HG03097 (cell line): ENCODE data around the gene SPATA21.

Source experiments
- ATAC-seq: cut with Tn5 transposase; IDR thresholded peaks from one replicate; pipeline ENCODE4 v1.9.1; 2021; ENCODE audit not compliant: unreplicated experiment, low FRiP score

The SPATA21 gene

DNA sequence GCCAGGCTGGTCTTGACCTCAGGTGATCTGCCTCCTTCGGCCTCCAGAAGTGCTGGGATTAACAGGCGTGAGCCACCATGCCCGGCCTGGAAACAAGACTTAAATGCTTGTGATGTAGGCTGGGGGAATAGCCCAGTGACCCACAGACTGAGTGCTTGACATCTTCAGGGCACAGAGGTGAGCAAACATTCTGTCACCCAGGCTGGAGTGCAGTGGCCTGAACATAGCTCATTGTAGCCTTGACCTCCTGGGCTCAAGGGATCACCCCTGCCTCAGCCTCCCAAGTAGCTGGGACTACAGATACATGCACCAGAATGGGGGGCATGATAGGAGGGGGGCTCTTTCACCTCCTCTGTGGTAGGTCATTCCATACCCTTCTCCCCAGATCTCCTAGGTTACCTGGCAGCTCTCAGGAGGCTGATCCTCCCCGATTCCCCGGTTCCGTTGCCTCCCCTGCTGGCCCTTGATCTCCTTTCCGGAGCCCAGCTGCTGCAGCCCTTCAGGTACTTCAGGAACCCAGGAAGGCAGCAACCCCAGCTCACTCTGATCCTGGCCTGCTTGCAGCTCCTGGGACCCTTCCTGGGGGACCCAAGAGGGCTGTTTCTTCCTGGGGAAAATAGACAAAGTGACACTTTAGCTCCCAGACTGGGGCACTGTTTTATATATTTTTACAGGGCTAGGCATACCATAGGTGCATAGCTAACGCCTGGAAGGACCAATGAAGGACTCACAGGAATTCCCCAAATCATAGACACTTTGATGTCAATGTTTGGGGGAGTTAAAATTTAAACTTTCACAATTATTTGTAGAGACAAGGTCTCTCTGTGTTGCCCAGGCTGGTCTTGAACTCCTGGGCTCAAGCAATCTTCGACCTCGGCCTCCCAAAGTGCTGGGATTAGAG is 11.8 kb downstream of the SPATA21 start:
- ATAC-seq, result no peak

GRCh38 chr1:16422041-16422440 is 15.2 kb downstream of the SPATA21 start:
- no peak for ATAC-seq

DNA sequence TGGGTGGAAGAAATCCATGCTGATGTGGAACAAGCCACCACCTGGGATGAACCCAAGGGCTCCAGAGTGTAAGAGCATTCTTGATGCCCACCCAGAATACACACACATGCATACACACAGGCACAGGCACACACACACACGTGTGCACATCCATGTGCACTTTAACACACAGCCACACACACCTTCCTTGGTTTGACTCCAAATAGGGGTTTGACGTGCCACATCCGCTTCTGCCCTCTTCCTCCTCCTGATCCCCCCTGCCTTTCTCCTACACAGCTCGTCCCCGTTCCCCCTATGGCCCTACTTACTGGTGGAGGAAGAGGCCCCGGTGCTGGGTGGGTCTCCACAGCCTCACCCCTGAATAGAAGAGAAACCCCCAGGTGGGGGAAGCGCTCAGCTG is 16.0 kb downstream of the SPATA21 start:
- ATAC-seq, result no peak

- ATAC-seq, result peak; percentile 71
Measured at GRCh38 chr1:16420424-16421118, 16.7 kb downstream of the SPATA21 start.

DNA sequence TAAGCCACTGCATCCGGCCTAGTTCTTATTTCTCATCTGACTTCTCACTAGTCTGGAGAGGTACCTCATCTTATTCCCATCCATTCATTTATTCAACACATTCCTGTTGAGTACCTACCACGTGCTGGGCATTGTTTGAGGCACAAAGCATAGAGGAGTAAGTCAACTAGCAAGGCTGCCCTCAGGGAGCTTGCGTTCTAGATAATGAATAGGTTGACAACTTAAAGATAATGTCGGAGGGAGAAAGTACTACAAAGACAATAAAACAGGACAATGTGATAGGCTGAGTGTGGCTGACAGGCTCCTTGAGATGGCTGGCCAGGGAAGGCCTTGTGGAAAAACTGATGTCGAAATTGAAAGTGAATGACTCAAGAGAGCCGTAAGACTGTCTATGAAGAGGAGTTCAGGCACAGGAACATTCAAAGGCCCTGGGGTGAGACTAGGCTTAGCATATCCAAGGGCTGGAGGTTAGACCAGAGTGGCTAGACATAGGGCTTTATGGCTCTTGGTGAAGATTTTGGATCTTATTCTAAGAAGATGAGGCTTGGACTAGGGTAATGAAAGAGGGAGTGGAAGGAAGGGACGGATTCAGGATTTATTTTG is 18.3 kb downstream of the SPATA21 start:
- ATAC-seq, result no peak

DNA sequence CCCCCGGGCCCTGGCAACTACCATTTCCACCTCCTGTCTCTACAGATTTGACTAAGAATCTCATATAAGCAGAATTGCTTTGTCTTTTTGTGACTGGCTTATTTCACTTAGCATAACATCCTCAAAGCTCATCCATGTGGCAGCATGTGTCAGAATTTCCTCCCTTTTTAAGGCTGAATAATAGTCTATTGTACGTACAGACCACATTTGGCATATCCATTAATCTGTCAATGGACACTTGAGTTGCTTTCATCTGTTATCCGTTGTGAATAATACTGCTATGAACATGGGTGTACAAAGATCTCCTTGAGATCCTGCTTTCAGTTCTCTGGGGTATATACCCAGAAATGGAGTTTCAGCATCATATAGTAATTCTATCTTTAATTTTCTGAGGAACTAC is 24.0 kb downstream of the SPATA21 start:
- ATAC-seq, result no peak

- ATAC-seq, result no peak
Measured at GRCh38 chr1:16410803-16411202, 26.4 kb downstream of the SPATA21 start.

- no peak for ATAC-seq
Measured at GRCh38 chr1:16409536-16410152, 27.6 kb downstream of the SPATA21 start.

DNA sequence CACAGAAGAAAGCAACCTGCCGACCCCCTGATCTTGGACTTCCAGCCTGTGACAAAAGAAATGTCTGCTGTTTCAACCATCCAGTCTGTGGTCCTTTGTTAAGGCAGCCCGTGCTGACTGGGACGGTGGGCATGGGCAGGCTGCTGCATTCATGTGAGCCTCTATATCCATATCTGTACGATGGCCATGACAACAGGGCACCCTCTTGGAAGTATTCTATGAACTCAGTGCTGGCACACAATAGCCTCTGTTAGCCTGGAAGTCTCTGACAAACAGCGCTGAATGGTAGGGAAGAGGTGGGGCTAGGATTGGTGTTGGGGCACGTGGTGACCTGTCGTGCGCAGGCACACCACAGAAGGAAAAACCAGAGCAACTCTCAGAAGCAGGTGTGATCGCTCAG is 30.4 kb downstream of the SPATA21 start:
- no peak for ATAC-seq

DNA sequence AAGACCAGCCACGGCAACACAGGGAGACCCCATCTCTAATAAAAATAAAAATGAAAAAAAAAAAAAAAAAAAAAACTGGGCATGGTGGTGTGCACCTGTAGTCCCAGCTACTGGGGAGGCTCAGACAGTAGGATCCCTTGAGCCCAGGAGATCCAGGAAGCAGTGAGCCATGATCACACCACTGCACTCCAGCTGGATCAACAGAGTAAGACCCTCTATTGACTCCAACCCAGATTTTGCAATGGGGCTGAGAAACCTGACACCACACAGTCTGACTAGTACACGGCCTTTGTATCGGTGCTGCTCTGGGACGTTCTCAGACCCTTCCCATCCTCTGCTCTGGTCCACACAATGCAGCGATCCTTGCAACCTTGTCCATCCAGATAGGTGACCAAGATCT is 31.8 kb downstream of the SPATA21 start:
- ATAC-seq, result no peak

- no peak for ATAC-seq
Measured at GRCh38 chr1:16402742-16403141, 34.5 kb downstream of the SPATA21 start.

DNA sequence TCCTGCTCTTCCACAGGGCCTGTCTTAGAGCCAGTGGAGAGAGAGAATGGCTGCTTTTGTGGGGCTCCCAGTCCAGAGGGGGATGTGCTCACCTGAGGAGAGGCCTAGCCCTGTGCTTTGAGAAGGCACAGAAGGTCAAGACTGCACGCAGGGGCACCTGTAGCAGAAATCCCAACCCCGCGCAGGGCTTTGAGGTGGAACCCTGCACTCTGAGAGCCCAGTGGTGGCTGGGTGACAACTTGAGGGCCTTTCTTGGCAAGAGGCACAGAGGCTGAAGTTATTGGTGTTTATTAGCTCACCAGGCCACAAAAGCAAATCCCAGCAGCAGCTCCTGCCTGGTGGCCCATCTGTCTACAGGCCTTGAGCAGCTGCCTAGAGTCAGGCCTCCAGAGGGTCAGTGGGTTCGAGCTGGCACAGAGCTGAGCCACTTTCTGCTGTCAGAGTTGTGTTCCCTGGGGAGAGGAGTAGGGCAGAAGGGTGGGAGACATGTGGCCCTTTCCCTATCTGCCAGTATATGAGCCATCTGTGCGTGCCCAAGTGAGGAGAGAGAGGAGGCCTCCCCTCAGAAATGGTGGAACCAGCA is 38.8 kb downstream of the SPATA21 start:
- ATAC-seq, result no peak

- ATAC-seq, result no peak
Measured at GRCh38 chr1:16397120-16397519, 40.1 kb downstream of the SPATA21 start.

GRCh38 chr1:16396591-16396990 is 40.6 kb downstream of the SPATA21 start:
- no peak for ATAC-seq

- no peak for ATAC-seq
Measured at GRCh38 chr1:16394977-16395376, 42.2 kb downstream of the SPATA21 start.

DNA sequence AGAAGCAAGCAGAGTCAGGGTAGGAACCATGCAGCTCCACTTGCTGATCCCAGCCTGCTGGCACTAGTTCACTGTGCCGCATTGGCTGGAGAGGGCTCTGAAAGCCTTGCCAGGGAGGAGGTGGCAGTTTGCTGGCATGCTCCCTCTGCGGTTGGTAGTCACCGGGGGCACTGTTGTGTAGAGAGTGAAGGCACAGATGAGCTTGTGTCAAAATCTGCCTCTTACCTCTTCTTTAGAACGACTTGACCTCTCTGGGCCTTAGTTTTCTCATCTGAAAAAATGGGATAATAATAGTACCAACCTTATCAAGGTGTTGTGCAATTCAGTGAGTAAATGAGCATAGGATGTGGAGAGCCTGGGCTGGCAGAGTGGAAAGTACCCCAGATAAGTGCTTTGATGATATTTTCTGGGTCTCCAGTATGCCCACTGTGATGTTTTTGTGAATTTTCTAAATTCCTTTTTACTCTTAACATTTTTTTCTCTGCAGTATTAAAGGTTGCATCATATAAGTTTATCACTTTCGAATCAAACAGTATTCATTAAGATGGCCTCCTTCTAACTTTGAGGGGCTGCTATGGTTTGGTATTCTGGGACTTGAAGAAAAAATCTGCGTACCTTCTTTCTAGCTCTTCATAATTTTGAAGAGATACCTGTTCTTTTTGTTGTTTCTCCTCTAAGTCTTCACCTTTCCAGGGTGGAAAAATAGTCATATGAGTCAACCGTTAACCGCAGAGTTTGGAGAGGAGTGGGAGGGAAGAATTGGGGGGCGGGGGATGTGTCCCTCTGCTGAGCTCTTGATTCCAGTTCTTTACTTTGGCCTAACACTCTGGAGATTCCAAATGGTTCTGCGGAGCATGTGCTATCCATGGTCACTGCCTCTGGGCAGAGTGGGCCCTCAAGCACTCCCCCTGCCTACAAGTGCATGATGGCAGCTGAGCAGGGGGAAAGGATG is 43.4 kb downstream of the SPATA21 start:
- no peak for ATAC-seq

DNA sequence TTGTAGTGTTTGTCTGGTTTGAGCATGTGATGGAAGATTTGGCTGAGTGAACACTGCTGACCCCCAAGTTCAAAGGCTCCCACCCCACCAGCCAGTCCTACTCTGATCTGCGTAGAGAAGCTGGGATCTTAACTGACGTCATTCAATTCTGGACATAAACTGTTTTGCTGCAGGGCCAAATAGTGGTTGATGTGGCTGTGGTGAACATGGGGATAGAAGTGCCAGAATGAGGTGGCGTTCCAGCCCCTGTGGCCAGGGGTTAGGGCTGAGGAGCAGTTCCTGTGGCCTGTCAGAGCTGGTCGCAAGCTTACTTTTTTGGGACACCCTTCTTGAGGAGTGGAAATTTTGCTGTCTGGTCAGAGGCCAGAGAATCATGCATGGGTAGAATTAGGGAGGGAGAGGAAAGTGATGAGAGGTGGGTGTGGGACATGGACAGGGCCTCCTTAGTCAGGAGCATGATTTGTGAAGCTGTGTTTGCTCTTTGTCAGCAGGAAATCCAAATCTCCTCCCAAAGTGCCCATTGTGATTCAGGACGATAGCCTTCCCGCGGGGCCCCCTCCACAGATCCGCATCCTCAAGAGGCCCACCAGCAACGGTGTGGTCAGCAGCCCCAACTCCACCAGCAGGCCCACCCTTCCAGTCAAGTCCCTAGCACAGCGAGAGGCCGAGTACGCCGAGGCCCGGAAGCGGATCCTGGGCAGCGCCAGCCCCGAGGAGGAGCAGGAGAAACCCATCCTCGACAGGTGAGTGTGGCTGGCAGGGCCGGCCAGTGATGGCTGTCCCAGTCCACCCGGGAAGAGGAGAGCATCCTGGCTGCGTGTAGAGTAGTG is 44.3 kb downstream of the SPATA21 start:
- ATAC-seq, result no peak

- no peak for ATAC-seq
Measured at GRCh38 chr1:16391411-16391810, 45.8 kb downstream of the SPATA21 start.
